ENCODE measurements around the gene NFIX.

The NFIX gene

GRCh38 chr19:13117176-13117771 lies 122.0 kb downstream of the NFIX start:
- DNase-seq (ENCODE audit: low spot score), result no peak
- no peak for TF ChIP-seq CTCF (IDR thresholded peaks at IDR 0.05; ENCODE audit: extremely low read depth, insufficient read depth, missing control alignments)
- in situ Hi-C loops (cut with MboI; ENCODE audit: low pct_unique_long_range_greater_than_20kb, low sequenced_read_pairs, unreplicated experiment), result no loop called here

GRCh38 chr19:13117772-13118423 lies 122.6 kb downstream of the NFIX start, which contains the start of gene NACC1:
Gene NACC1, plus strand, starts transcription at chr19:13118264. Its CDS starts 16,944 bp downstream, at chr19:13135208.
- DNase-seq (ENCODE audit: low spot score), result peak; percentile 99
- TF ChIP-seq CTCF (IDR thresholded peaks at IDR 0.05; ENCODE audit: extremely low read depth, insufficient read depth, missing control alignments), result no peak
- in situ Hi-C loops (cut with MboI; ENCODE audit: low pct_unique_long_range_greater_than_20kb, low sequenced_read_pairs, unreplicated experiment), result no loop called here

GRCh38 chr19:13118424-13119193 lies 123.3 kb downstream of the NFIX start:
- no peak for TF ChIP-seq CTCF (IDR thresholded peaks at IDR 0.05; ENCODE audit: extremely low read depth, insufficient read depth, missing control alignments)
- in situ Hi-C loops (cut with MboI; ENCODE audit: low pct_unique_long_range_greater_than_20kb, low sequenced_read_pairs, unreplicated experiment), result no loop called here
- DNase-seq (ENCODE audit: low spot score), result peak; percentile 77

GRCh38 chr19:13119627-13120026 lies 124.4 kb downstream of the NFIX start:
- DNase-seq (ENCODE audit: low spot score), result no peak
- TF ChIP-seq CTCF (IDR thresholded peaks at IDR 0.05; ENCODE audit: extremely low read depth, insufficient read depth, missing control alignments), result no peak
- in situ Hi-C loops (cut with MboI; ENCODE audit: low pct_unique_long_range_greater_than_20kb, low sequenced_read_pairs, unreplicated experiment), result no loop called here

- in situ Hi-C loops (cut with MboI; ENCODE audit: low pct_unique_long_range_greater_than_20kb, low sequenced_read_pairs, unreplicated experiment), result no loop called here
- no peak for DNase-seq (ENCODE audit: low spot score)
- TF ChIP-seq CTCF (IDR thresholded peaks at IDR 0.05; ENCODE audit: extremely low read depth, insufficient read depth, missing control alignments), result no peak
Observed at GRCh38 chr19:13120031-13120430, 124.8 kb downstream of the NFIX start.

- in situ Hi-C loops (cut with MboI; ENCODE audit: low pct_unique_long_range_greater_than_20kb, low sequenced_read_pairs, unreplicated experiment), result no loop called here
- TF ChIP-seq CTCF (IDR thresholded peaks at IDR 0.05; ENCODE audit: extremely low read depth, insufficient read depth, missing control alignments), result no peak
- DNase-seq (ENCODE audit: low spot score), result no peak
Observed at GRCh38 chr19:13120817-13121216, 125.5 kb downstream of the NFIX start.
